K562 (cell line): Measurements from ENCODE around the gene ANAPC2. TPM values are rescaled to one million over a fixed set of nuclear protein-coding genes. Genes with fewer than 3 reads are reported as not detected.
A peak's percentile ranks its signal among the peaks of the same experiment; 100 is the strongest.

Experiments used
- ATAC-seq: fragments of 200-7000 bp; cut with Tn5 transposase; 3 replicates; pipeline ENCODE4 v1.9.1; 2020; ENCODE audit warnings: moderate library complexity
- BruUV-seq: library from RNA; stranded (reverse); fragments of 400-500 nt; replicated peaks from 2 replicates; lab custom pipeline; 2021; lab: Mats Ljungman, UMichigan
- CTCF ChIA-PET: fragments of 300-600 bp; formaldehyde crosslinking; extraction: SDS; loops from one replicate; lab custom pipeline; 2021; ENCODE audit warnings: low intra/inter-chr PET ratio; lab: Yijun Ruan, JAX
- POLR2A ChIA-PET: fragments of 300-600, 350-650 bp; sonication (Branson Sonifier 250); formaldehyde crosslinking; extraction: SDS; loops from one replicate; lab custom pipeline; 2021; ENCODE audit warnings: antibody characterized with exemption, inconsistent platforms; lab: Yijun Ruan, JAX
- DNase-seq, 4 experiments: peaks; one replicate each; pipeline versions ENCODE4 v3.0.0 to v3.0.0-alpha.2; 2011 to 2018; ENCODE audit warnings: low spot score in 3 of 4, mixed read lengths in 3 of 4; ENCODE audit errors: extremely low read depth in 1 of 4
- FAIRE-seq: peaks from 2 replicates; lab custom pipeline; 2011; peaks lifted over from hg19 to GRCh38; lab: Jason Lieb, UNC
- H2AFZ ChIP-seq: 2 replicates; pipeline ENCODE4 v1.6.0; 2011; ENCODE audit warnings: low read depth, low read length, control low read depth, inconsistent platforms
- H3K27ac ChIP-seq: fragments of 200-600 bp; 3 replicates; pipeline ENCODE4 v1.8.0; 2011; ENCODE audit warnings: low read depth, mild to moderate bottlenecking, control low read depth, inconsistent platforms, low read length, moderate library complexity, mixed read lengths; ENCODE audit errors: extremely low read depth
- H3K27me3 ChIP-seq, 2 experiments: fragments of 300-600 bp in 1 of 2; 2 replicates in 1 of 2; 3 replicates in 1 of 2; pipeline versions ENCODE4 v1.6.0 to v1.8.0; 2011; ENCODE audit warnings: inconsistent platforms in 2 of 2, low read length in 2 of 2, mild to moderate bottlenecking in 1 of 2, mixed read lengths in 1 of 2, moderate library complexity in 1 of 2; ENCODE audit not compliant: control insufficient read depth in 2 of 2, insufficient read depth in 2 of 2
- H3K36me3 ChIP-seq: fragments of 300-600 bp; 3 replicates; pipeline ENCODE4 v1.8.0; 2011; ENCODE audit warnings: mild to moderate bottlenecking, low read length, inconsistent platforms; ENCODE audit not compliant: control insufficient read depth, insufficient read depth
- H3K4me1 ChIP-seq, 2 experiments: fragments of 200-600 bp in 1 of 2; replicated peaks in 1 of 2; 2 replicates in 1 of 2; 3 replicates in 1 of 2; pipeline versions ENCODE4 v1.5.1 to v1.8.0; 2011; ENCODE audit warnings: inconsistent platforms in 2 of 2, low read length in 2 of 2, mild to moderate bottlenecking in 1 of 2, mixed read lengths in 1 of 2, moderate library complexity in 1 of 2; ENCODE audit not compliant: control insufficient read depth in 2 of 2, insufficient read depth in 2 of 2
- H3K4me2 ChIP-seq: 2 replicates; pipeline ENCODE4 v1.6.1; 2011; ENCODE audit warnings: low read length, control low read depth, inconsistent platforms, mixed read lengths; ENCODE audit not compliant: insufficient read depth
- H3K4me3 ChIP-seq: fragments of 200-600 bp; sonication (generic), shearing (Covaris generic); 2 replicates; pipeline ENCODE4 v1.5.1; 2016; ENCODE audit warnings: control low read depth, inconsistent platforms
- H3K79me2 ChIP-seq: fragments of 200-600 bp; 3 replicates; pipeline ENCODE4 v1.8.0; 2011; ENCODE audit warnings: low read length, inconsistent platforms; ENCODE audit not compliant: control insufficient read depth, insufficient read depth
- H3K9ac ChIP-seq, 2 experiments: 2 replicates each; pipeline versions ENCODE4 v1.6.0 to v1.6.1; 2011; ENCODE audit warnings: low read depth in 2 of 2, low read length in 2 of 2, control low read depth in 1 of 2, inconsistent platforms in 1 of 2, mild to moderate bottlenecking in 1 of 2, mixed read lengths in 1 of 2; ENCODE audit not compliant: insufficient read depth in 1 of 2
- H3K9me1 ChIP-seq: one replicate; pipeline ENCODE4 v1.6.0; 2011; ENCODE audit warnings: inconsistent platforms, mild to moderate bottlenecking, low read length, moderate library complexity; ENCODE audit not compliant: control insufficient read depth, insufficient read depth
- H3K9me3 ChIP-seq: replicated peaks from 2 replicates; pipeline ENCODE4 v1.5.1; 2011; ENCODE audit warnings: low read depth, low read length, inconsistent platforms; ENCODE audit not compliant: control insufficient read depth, insufficient read depth
- H4K20me1 ChIP-seq: replicated peaks from 2 replicates; pipeline ENCODE4 v1.6.1; 2011; ENCODE audit warnings: low read length, inconsistent platforms, mixed read lengths; ENCODE audit not compliant: control insufficient read depth, insufficient read depth
- C11orf30 ChIP-seq: fragments of 450-650 bp; IDR thresholded peaks from 2 replicates; pipeline ENCODE4 v1.6.1; 2016; ENCODE audit warnings: low read depth, mild to moderate bottlenecking
- FOXM1 ChIP-seq, 2 experiments: fragments of 450-650 bp in 1 of 2; sonication (generic) in 1 of 2; formaldehyde crosslinking in 1 of 2; IDR thresholded peaks; 2 replicates each; pipeline versions ENCODE4 v1.6.1 to v1.9.0; 2017 to 2022; ENCODE audit warnings: low read depth in 2 of 2, mild to moderate bottlenecking in 2 of 2, missing genetic modification reagents in 1 of 2, moderate library complexity in 1 of 2
- KHSRP ChIP-seq: fragments of 450-650 bp; IDR thresholded peaks from 2 replicates; pipeline ENCODE4 v1.6.1; 2017
- OTX1 ChIP-seq: fragments of 450-650 bp; formaldehyde crosslinking; IDR thresholded peaks from 2 replicates; pipeline ENCODE4 v1.4.0; 2022; ENCODE audit warnings: mild to moderate bottlenecking
- WGBS: fragments of 100-300 bp; shearing (Covaris generic); methylation state at CpG from one replicate; pipeline ENCODE4 v1.1.6; 2016; ENCODE audit warnings: low coverage, mixed read lengths; ENCODE audit not compliant: insufficient coverage; ENCODE audit errors: missing lambda C conversion rate; 5-methylcytosine and 5-hydroxymethylcytosine counted together
- in situ Hi-C: fragments of 300-500 bp; cut with MboI; formaldehyde crosslinking; loops from 4 replicates; pipeline ENCODE4 v1.15.0; 2018; ENCODE audit warnings: inconsistent platforms, mixed read lengths
- intact Hi-C: fragments of 100-400 bp; cut with micrococcal nuclease; formaldehyde crosslinking; loops from 2 replicates; pipeline ENCODE4 v1.14.2; 2022
- polyA plus RNA-seq, 8 experiments: library from polyadenylated mRNA; depleted of rRNA in 4 of 8; stranded (reverse) in 5 of 8; unstranded in 3 of 8; fragments of >200 nt; fragmentation: Nextera tagmentation in 2 of 8; fragmentation: Illumina TruSeq in 1 of 8; extraction: Ambion mirVana in 2 of 8; extraction: Trizol in 1 of 8; gene quantifications; 2 replicates each; pipeline versions ENCODE4 v1.2.1 to v1.2.3, GENCODE V29; 2011 to 2014; ENCODE audit warnings: inconsistent platforms in 1 of 8, missing spikeins in 1 of 8
- total RNA-seq, 7 experiments: library from RNA; depleted of rRNA in 6 of 7; stranded (reverse); fragments of >200 nt in 6 of 7; fragmentation: Illumina TruSeq in 2 of 7; extraction: Trizol in 2 of 7; gene quantifications; 2 replicates each; pipeline versions ENCODE4 v1.2.1 to v1.2.3, GENCODE V29; 2011 to 2021; ENCODE audit warnings: low replicate concordance in 1 of 7
- TF ChIP-seq, protein P1 (sequence below): sonication (generic); formaldehyde crosslinking; IDR thresholded peaks from 2 replicates; pipeline ENCODE4 v1.5.0; 2020; ENCODE audit warnings: missing genetic modification reagents

ANAPC2 gene
- total and polyA plus RNA-seq, 9 of the 15 experiments (the other 6 are each of a cell fraction or from before 2014, with no cell fraction given) = 0.11 to 56.5 (median 17.1) TPM; not detected in 1

DNA sequence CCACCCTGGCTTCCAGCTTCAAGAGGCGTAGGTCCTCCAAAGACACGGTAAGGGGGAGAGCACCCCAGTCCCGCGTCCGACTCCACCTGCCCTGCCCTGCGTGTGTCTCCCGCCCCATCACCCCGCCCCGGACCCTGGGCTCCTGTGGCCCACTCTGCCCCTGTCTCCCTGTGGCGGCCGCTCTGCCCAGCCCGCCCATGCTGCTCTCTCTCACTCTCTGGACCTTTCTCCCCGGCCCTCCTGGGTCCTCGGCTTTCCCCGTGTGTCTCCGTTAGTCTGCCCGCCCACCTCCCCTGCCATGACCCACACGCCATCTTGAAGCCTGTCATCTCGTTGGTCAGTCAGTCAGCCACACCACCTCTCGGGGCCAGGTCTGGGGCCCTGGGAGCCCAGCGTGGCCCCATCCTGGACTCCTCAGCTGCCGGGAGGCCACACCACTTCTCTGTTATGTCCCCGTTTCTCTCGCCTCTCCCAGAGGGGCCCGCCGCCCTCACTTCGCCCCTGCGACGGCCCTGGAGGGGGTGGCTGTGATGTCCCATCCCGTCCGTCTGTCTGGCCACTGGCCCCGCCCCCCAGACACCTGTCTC is 23.0 kb downstream of the ANAPC2 start:
- Histone ChIP-seq H2AFZ (no peak overlapping the region), H3K9me3 (no peaks in the 10 kb centered on the region), H3K4me1 (peaks cover 0 to 99% of the 10 kb centered on the region in 2 experiments; a peak in 2 of 5 replicates), H3K9ac (0 out of 4 replicates have a peak overlapping the region, but pooled peaks of 1 of the 2 experiments have one; percentile 71), H3K9me1 (no peaks in the 10 kb centered on the region), H3K27me3 (peaks cover 29 to 47% of the 10 kb centered on the region in 2 experiments; a peak in 4 of 5 replicates), H3K79me2 (no peaks in the 10 kb centered on the region), H3K4me2 (no peak overlapping the region), H3K27ac (no peak overlapping the region), H3K4me3 (no peak overlapping the region), H4K20me1 (no peaks in the 10 kb centered on the region; the same call in 1 of the 2 replicates), H3K36me3 (no peaks in the 10 kb centered on the region)
- ATAC-seq (no peak), DNase-seq (no peak), FAIRE-seq (no peak)
- ChIA-PET CTCF (no interaction called here), POLR2A (interaction anchor here (0.6 to 1.4 kb wide), 4 partner anchors 7 to 79 kb away, joined by 3 to 4 read pairs (median 4); no protein-coding TSS in a partner anchor)
- 33% methylated on average over 20 of the region's 32 CpGs for WGBS
- BruUV-seq = no TSS peak
- in situ Hi-C loops = no loop called here
- intact Hi-C loops = no loop called here
- TF ChIP-seq C11orf30 (no peak), KHSRP (no peak), OTX1 (no peak), FOXM1 (IDR thresholded peaks at IDR 0.05; ENCODE audit: low read depth) (no peak), FOXM1 (CRISPR knock-in tag; IDR thresholded peaks at IDR 0.05; ENCODE audit: low read depth) (no peak)
- TF ChIP-seq, protein P1, sequence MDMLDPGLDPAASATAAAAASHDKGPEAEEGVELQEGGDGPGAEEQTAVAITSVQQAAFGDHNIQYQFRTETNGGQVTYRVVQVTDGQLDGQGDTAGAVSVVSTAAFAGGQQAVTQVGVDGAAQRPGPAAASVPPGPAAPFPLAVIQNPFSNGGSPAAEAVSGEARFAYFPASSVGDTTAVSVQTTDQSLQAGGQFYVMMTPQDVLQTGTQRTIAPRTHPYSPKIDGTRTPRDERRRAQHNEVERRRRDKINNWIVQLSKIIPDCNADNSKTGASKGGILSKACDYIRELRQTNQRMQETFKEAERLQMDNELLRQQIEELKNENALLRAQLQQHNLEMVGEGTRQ (CRISPR knock-in tag) = no peak
